HepG2 (cell line): Measurements from ENCODE around the gene ATRNL1. TPM values are rescaled to one million over a fixed set of nuclear protein-coding genes. Genes with fewer than 3 reads are reported as not detected.

ENCODE experiments used
- BCL6 ChIP-seq: IDR thresholded peaks from 2 replicates; pipeline ENCODE4 v1.6.1; 2016; ENCODE audit warnings: missing genetic modification reagents, missing compliant biosample characterization
- EP300 ChIP-seq, 3 experiments: sonication (generic) in 1 of 3; formaldehyde crosslinking in 1 of 3; IDR thresholded peaks; 2 replicates each; pipeline versions ENCODE4 v1.5.1 to v1.6.1; 2011 to 2020; ENCODE audit warnings: low read depth in 2 of 3, low read length in 2 of 3, borderline replicate concordance in 1 of 3, improper control_type of control experiment in 1 of 3, mild to moderate bottlenecking in 1 of 3, missing genetic modification reagents in 1 of 3, moderate library complexity in 1 of 3
- FOXA1 ChIP-seq, 2 experiments: fragments of 450-650 bp in 1 of 2; sonication (generic) in 1 of 2; formaldehyde crosslinking in 1 of 2; IDR thresholded peaks; 2 replicates each; pipeline versions ENCODE4 v1.4.0 to v1.6.1; 2016 to 2020; ENCODE audit warnings: missing genetic modification reagents in 1 of 2
- FOXA3 ChIP-seq: IDR thresholded peaks from 2 replicates; pipeline ENCODE4 v1.6.1; 2016; ENCODE audit warnings: missing genetic modification reagents, missing compliant biosample characterization
- GATAD2A ChIP-seq: IDR thresholded peaks from 2 replicates; pipeline ENCODE4 v1.6.1; 2016
- SOX13 ChIP-seq, 3 experiments: fragments of 450-650 bp in 1 of 3; sonication (generic) in 1 of 3; formaldehyde crosslinking in 1 of 3; IDR thresholded peaks in 2 of 3; conservative IDR thresholded peaks in 1 of 3; 2 replicates each; pipeline versions ENCODE4 v1.5.0 to v1.6.1; 2016 to 2020; ENCODE audit warnings: antibody characterized with exemption in 1 of 3, mild to moderate bottlenecking in 1 of 3, missing compliant biosample characterization in 1 of 3, missing genetic modification reagents in 1 of 3, moderate library complexity in 1 of 3
- SOX5 ChIP-seq: IDR thresholded peaks from 2 replicates; pipeline ENCODE4 v1.6.1; 2016; ENCODE audit warnings: borderline replicate concordance
- TBX3 ChIP-seq: fragments of 450-650 bp; IDR thresholded peaks from 2 replicates; pipeline ENCODE4 v1.6.1; 2017; ENCODE audit warnings: antibody characterized with exemption, mild to moderate bottlenecking, inconsistent platforms, borderline replicate concordance
- polyA plus RNA-seq, 8 experiments: library from polyadenylated mRNA; depleted of rRNA in 3 of 8; stranded (reverse) in 7 of 8; unstranded in 1 of 8; fragments of >200 nt; fragmentation: Illumina TruSeq in 4 of 8; extraction: Trizol in 4 of 8; gene quantifications; 2 replicates each; pipeline versions ENCODE4 v1.2.1 to v1.2.3, GENCODE V29; 2011 to 2016; ENCODE audit warnings: low read depth in 4 of 8, missing spikeins in 1 of 8, mixed read lengths in 1 of 8; ENCODE audit not compliant: insufficient read depth in 1 of 8
- total RNA-seq, 5 experiments: library from RNA; depleted of rRNA; stranded (reverse); fragments of >200 nt; fragmentation: Illumina TruSeq; extraction: Trizol; gene quantifications; 2 replicates each; pipeline ENCODE4 v1.2.3, GENCODE V29; 2016; ENCODE audit warnings: low read depth in 1 of 5
- TF ChIP-seq, protein P1 (sequence below): IDR thresholded peaks from 2 replicates; pipeline ENCODE4 v1.4.0; 2020; ENCODE audit warnings: mild to moderate bottlenecking, missing genetic modification reagents

Gene ATRNL1
- total and polyA plus RNA-seq, 2 of the 13 experiments (the other 11 are each of a cell fraction or from before 2014, with no cell fraction given), result 0.04 TPM; not detected in 1

DNA sequence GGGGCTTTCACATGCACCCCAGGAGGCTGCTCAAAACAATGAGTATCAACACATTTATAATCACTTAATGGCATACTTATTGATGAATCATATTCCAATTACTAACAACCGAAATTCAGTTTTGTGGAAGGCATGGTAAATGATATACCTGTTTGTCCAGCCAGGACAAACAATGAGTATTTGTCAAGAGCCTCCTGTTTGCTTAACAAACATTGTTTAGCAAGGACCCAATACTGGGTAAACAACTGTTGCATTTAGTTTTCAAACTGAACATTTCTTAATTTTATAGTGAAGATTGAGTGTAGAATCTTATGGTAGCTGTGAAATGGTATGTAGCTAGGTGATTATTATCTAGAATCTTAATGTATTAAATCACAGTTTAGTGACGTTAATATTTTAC, 473.7 kb downstream of the ATRNL1 start (continued):
- TF ChIP-seq, protein P1, sequence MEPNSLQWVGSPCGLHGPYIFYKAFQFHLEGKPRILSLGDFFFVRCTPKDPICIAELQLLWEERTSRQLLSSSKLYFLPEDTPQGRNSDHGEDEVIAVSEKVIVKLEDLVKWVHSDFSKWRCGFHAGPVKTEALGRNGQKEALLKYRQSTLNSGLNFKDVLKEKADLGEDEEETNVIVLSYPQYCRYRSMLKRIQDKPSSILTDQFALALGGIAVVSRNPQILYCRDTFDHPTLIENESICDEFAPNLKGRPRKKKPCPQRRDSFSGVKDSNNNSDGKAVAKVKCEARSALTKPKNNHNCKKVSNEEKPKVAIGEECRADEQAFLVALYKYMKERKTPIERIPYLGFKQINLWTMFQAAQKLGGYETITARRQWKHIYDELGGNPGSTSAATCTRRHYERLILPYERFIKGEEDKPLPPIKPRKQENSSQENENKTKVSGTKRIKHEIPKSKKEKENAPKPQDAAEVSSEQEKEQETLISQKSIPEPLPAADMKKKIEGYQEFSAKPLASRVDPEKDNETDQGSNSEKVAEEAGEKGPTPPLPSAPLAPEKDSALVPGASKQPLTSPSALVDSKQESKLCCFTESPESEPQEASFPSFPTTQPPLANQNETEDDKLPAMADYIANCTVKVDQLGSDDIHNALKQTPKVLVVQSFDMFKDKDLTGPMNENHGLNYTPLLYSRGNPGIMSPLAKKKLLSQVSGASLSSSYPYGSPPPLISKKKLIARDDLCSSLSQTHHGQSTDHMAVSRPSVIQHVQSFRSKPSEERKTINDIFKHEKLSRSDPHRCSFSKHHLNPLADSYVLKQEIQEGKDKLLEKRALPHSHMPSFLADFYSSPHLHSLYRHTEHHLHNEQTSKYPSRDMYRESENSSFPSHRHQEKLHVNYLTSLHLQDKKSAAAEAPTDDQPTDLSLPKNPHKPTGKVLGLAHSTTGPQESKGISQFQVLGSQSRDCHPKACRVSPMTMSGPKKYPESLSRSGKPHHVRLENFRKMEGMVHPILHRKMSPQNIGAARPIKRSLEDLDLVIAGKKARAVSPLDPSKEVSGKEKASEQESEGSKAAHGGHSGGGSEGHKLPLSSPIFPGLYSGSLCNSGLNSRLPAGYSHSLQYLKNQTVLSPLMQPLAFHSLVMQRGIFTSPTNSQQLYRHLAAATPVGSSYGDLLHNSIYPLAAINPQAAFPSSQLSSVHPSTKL (CRISPR knock-in tag), result peak; percentile 51; the same call in 1 of the 2 replicates
- TF ChIP-seq GATAD2A (peak; percentile 57), SOX5 (CRISPR knock-in tag) (peak; percentile 57; the same call in 1 of the 2 replicates), TBX3 (peak; percentile 51; the same call in 1 of the 2 replicates), EP300 (IDR thresholded peaks at IDR 0.05; ENCODE audit: low read depth in 2 of 2, low read length in 2 of 2) (peak in 1 of 2 experiments; percentile 65; a peak in 2 of 4 replicates), EP300 (CRISPR knock-in tag; IDR thresholded peaks at IDR 0.05; ENCODE audit: borderline replicate concordance) (no peak), FOXA3 (CRISPR knock-in tag) (peak; percentile 86), FOXA1 (IDR thresholded peaks at IDR 0.05) (peak; percentile 79), FOXA1 (CRISPR knock-in tag; IDR thresholded peaks at IDR 0.05) (peak; percentile 59), SOX13 (IDR thresholded peaks at IDR 0.05) (no peak), SOX13 (CRISPR knock-in tag; conservative IDR thresholded peaks at IDR 0.05 in 1 of 2, IDR thresholded peaks at IDR 0.05 in 1 of 2) (peak in 1 of 2 experiments; percentile 53; a peak in 2 of 4 replicates), BCL6 (CRISPR knock-in tag) (peak; percentile 23; the same call in 1 of the 2 replicates)
